BLaER1 (cell line): ENCODE results near the gene SYT3.
A peak's percentile ranks its signal among the peaks of the same experiment; 100 is the strongest.

Experiments
- H3K27ac ChIP-seq: shearing (Covaris generic); formaldehyde crosslinking; 2 replicates; pipeline ENCODE4 v1.8.1; 2022
- H3K27me3 ChIP-seq: shearing (Covaris generic); formaldehyde crosslinking; 2 replicates; pipeline ENCODE4 v1.8.1; 2022
- H3K36me3 ChIP-seq: shearing (Covaris generic); formaldehyde crosslinking; 2 replicates; pipeline ENCODE4 v1.8.1; 2022
- H3K4me1 ChIP-seq: shearing (Covaris generic); formaldehyde crosslinking; 2 replicates; pipeline ENCODE4 v1.8.1; 2022
- H3K4me2 ChIP-seq: shearing (Covaris generic); formaldehyde crosslinking; 2 replicates; pipeline ENCODE4 v1.8.1; 2022
- H3K4me3 ChIP-seq: shearing (Covaris generic); formaldehyde crosslinking; 2 replicates; pipeline ENCODE4 v1.8.1; 2022
- H3K9ac ChIP-seq: shearing (Covaris generic); formaldehyde crosslinking; 2 replicates; pipeline ENCODE4 v1.8.1; 2022
- H3K9me3 ChIP-seq: shearing (Covaris generic); formaldehyde crosslinking; 2 replicates; pipeline ENCODE4 v1.8.1; 2022
- H4K20me1 ChIP-seq: shearing (Covaris generic); formaldehyde crosslinking; 2 replicates; pipeline ENCODE4 v1.8.1; 2022
- Cebpa-rat ChIP-seq: shearing (Covaris generic); IDR thresholded peaks from 2 replicates; pipeline ENCODE4 v1.8.1; 2022

SYT3 gene

GRCh38 chr19:50670102-50670380 is 30.4 kb upstream of the SYT3 start:
- H3K27me3 ChIP-seq: peaks cover 40% of the 10 kb centered on the region
- H3K4me3 ChIP-seq: no peak overlapping the region
- H3K9ac ChIP-seq: no peak overlapping the region
- no peak for TF ChIP-seq Cebpa-rat
- H3K4me1 ChIP-seq: peaks cover 7% of the 10 kb centered on the region
- peaks cover 53% of the 10 kb centered on the region for H3K36me3 ChIP-seq
- H4K20me1 ChIP-seq: peaks cover 90% of the 10 kb centered on the region
- H3K27ac ChIP-seq: no peak overlapping the region
- H3K9me3 ChIP-seq: no peaks in the 10 kb centered on the region
- H3K4me2 ChIP-seq: no peak overlapping the region

DNA sequence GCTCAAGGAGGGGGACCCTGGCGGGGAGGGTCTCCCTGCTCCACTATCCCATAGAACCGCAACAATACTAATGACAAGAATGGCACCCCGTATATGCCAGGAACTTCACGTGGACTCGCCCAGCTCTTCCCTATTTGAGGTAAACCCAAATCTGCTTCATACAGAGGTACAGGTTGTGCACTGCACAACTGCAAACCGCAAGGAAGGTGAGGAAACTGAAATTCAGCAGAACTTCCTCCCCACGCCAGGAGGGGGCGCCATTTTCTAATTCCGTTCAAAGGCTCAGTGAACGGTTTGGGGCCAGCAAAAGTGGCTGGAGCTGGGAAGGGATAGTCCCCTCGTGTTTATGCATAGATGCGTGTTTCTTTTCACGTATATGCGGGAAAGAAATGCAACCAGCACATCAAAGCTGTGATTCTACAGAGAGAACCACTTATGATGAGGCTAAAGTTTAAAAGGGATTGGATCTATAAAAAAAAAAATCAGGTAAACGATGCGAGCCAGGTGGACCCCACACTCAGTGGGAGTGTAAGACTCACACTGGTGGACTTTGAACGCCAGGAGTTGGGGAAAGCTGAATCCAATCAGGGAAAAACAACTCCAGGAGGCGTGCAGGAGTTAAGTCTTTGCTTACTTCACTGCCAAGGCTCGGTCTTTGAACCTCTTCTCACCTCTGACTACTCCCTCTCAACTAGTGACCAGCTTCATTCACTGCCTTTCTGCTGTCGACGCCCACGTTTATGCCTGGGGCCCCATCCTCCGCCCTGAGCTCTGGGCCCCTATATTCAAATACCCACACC is 29.8 kb upstream of the SYT3 start:
- Histone ChIP-seq H3K27me3 (peaks cover 41% of the 10 kb centered on the region), H3K4me2 (no peak overlapping the region), H3K27ac (no peak overlapping the region), H3K4me3 (no peak overlapping the region), H3K4me1 (peaks cover 7% of the 10 kb centered on the region), H3K36me3 (peaks cover 51% of the 10 kb centered on the region), H3K9ac (no peak overlapping the region), H4K20me1 (peaks cover 90% of the 10 kb centered on the region), H3K9me3 (no peaks in the 10 kb centered on the region; the same call in 1 of the 2 replicates)
- no peak for TF ChIP-seq Cebpa-rat

DNA sequence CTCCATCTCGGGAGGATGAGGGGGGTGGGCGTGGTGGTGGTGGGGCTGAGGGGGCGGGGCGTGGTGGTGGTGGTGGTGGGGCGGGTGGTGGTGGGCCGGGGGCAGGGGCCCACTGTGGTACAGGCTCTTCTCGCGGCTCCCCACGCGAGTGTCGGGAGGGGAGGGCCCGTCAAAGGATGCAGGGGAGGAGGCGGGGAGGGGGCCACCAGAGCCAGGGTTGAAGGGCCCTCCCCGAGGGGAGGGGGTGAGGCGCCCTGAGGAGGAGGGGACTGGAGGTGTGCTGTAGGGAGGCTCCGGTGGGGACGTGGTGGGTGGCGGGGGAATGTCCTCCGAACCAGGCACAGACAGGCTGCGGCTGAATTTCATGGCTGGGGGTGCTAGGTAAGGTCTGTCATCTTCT is 29.2 kb upstream of the SYT3 start:
- TF ChIP-seq Cebpa-rat: no peak
- H3K27ac ChIP-seq: no peak overlapping the region
- H3K36me3 ChIP-seq: peaks cover 45% of the 10 kb centered on the region
- H3K4me2 ChIP-seq: no peak overlapping the region
- peaks cover 90% of the 10 kb centered on the region for H4K20me1 ChIP-seq
- no peaks in the 10 kb centered on the region; the same call in 1 of the 2 replicates for H3K9me3 ChIP-seq
- peaks cover 7% of the 10 kb centered on the region for H3K4me1 ChIP-seq
- peaks cover 41% of the 10 kb centered on the region for H3K27me3 ChIP-seq
- no peak overlapping the region for H3K9ac ChIP-seq
- H3K4me3 ChIP-seq: no peak overlapping the region

GRCh38 chr19:50668416-50668815 is 28.7 kb upstream of the SYT3 start:
- TF ChIP-seq Cebpa-rat: no peak
- Histone ChIP-seq H3K9ac (no peak overlapping the region), H3K4me2 (no peak overlapping the region), H3K27me3 (peaks cover 41% of the 10 kb centered on the region), H3K27ac (no peak overlapping the region), H4K20me1 (peaks cover 90% of the 10 kb centered on the region), H3K4me1 (peaks cover 7% of the 10 kb centered on the region), H3K36me3 (peaks cover 44% of the 10 kb centered on the region), H3K4me3 (no peak overlapping the region), H3K9me3 (no peaks in the 10 kb centered on the region; the same call in 1 of the 2 replicates)

GRCh38 chr19:50667759-50668231 is 28.1 kb upstream of the SYT3 start:
- H3K4me3 ChIP-seq: no peak overlapping the region
- H3K27ac ChIP-seq: no peak overlapping the region
- H3K36me3 ChIP-seq: peaks cover 37% of the 10 kb centered on the region
- TF ChIP-seq Cebpa-rat: no peak
- peaks cover 41% of the 10 kb centered on the region for H3K27me3 ChIP-seq
- H4K20me1 ChIP-seq: peaks cover 90% of the 10 kb centered on the region
- peaks cover 7% of the 10 kb centered on the region for H3K4me1 ChIP-seq
- H3K9ac ChIP-seq: no peak overlapping the region
- H3K4me2 ChIP-seq: no peak overlapping the region
- H3K9me3 ChIP-seq: no peaks in the 10 kb centered on the region; the same call in 1 of the 2 replicates

DNA sequence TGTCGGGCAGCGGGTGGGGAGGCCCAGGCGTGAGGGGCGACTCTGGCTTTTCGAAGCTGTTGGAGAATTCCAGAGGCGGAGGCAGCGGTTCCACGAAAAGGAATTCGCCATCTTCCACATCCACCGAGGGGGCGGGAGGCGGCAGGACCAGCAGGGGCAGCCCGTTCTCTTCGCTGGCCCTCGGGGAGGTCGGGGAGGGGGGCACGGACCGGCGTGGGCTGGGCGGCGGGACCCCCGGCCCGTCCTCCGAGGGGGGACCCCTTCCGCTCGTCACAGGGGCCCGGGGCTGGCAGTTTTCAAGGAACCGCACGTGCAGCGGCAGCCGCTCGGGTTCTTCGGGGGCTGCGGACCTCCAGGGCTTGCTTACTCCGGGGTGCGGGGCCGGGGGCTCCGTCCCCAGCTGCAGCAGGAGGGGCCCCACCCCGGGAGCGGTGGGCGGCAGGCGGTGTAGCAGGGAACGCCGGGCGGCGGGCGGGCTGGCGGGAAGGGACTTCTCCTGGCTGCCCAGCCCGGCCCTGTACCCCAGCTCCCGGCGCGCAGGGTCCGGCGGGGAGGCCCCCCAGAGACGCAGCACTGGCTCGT is 27.6 kb upstream of the SYT3 start:
- H3K9ac ChIP-seq: no peak overlapping the region
- no peaks in the 10 kb centered on the region; the same call in 1 of the 2 replicates for H3K9me3 ChIP-seq
- peaks cover 92% of the 10 kb centered on the region for H4K20me1 ChIP-seq
- H3K27ac ChIP-seq: no peak overlapping the region
- TF ChIP-seq Cebpa-rat: no peak
- H3K4me3 ChIP-seq: no peak overlapping the region
- peaks cover 35% of the 10 kb centered on the region for H3K36me3 ChIP-seq
- peaks cover 9% of the 10 kb centered on the region for H3K4me1 ChIP-seq
- H3K27me3 ChIP-seq: peaks cover 41% of the 10 kb centered on the region
- H3K4me2 ChIP-seq: no peak overlapping the region

DNA sequence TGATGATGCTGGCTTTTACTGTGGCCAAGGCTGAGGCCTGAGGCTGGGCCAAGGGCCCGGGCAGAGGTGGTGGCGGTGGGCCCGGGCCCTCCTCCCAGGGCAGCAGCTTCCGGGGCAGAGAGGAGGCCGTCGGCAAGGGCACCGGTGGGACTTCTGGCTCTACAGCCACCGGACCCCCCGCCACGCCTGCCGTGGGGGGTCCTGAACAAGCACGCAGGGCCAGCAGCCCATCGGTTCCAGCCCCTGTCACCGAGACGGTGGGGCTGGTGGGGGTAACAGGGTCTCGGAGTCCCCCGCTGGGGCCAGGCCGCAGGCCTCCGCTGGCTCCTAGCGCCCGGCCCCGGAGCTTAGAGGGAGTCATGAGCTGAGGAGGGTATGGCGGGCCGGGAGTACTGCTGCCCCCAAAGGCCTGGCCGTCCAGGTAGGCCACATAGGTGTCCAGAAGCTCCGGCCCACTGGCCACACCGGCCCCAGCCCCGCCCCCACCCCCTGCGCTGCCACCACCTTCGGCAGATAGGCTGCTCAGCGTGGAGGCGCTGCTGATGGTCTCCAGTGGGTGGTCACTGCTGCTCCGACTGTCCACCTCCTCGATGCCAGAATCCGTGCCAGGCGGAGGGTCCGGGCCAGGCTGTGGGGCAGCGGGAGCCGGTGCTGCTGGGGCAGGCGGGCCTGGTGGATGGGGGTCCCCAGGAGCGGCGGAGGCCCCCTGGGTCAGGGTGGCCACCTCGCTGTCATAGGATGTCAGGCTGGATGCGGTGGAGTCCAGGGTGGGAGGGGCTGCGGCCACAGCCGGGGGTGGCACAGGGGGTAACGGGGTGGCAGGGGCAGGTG is 26.9 kb upstream of the SYT3 start:
- Histone ChIP-seq H3K27ac (no peak overlapping the region), H3K4me3 (no peak overlapping the region), H4K20me1 (peaks cover 95% of the 10 kb centered on the region), H3K4me2 (peak overlapping the region; percentile 53), H3K9me3 (no peaks in the 10 kb centered on the region; the same call in 1 of the 2 replicates), H3K4me1 (peaks cover 14% of the 10 kb centered on the region), H3K9ac (no peak overlapping the region), H3K36me3 (peaks cover 35% of the 10 kb centered on the region), H3K27me3 (peaks cover 41% of the 10 kb centered on the region)
- TF ChIP-seq Cebpa-rat: no peak

- peaks cover 41% of the 10 kb centered on the region for H3K27me3 ChIP-seq
- no peak overlapping the region for H3K9ac ChIP-seq
- H3K9me3 ChIP-seq: no peaks in the 10 kb centered on the region; the same call in 1 of the 2 replicates
- no peak overlapping the region for H3K4me3 ChIP-seq
- peaks cover 33% of the 10 kb centered on the region for H3K4me1 ChIP-seq
- peaks cover 91% of the 10 kb centered on the region for H4K20me1 ChIP-seq
- no peak for TF ChIP-seq Cebpa-rat
- H3K27ac ChIP-seq: no peak overlapping the region
- H3K36me3 ChIP-seq: peaks cover 29% of the 10 kb centered on the region
- H3K4me2 ChIP-seq: no peak overlapping the region
Measured at GRCh38 chr19:50664204-50664603, 24.5 kb upstream of the SYT3 start.

DNA sequence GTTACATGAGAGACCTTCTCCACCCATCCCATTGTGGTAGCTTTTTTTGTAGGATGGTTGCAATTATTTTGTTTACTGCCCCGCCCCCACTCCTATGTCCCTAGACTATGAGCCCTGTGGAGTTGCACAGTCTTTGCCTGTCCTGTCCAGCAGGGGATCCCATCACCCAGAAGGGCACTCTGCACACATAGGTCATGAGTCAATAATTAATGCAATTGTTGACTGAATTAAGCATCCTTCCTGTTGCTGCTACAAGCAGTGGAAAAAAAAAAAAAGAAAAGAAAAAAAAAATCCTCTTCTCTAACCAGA is 23.8 kb upstream of the SYT3 start:
- Histone ChIP-seq H3K4me3 (no peak overlapping the region), H4K20me1 (peaks cover 85% of the 10 kb centered on the region), H3K9me3 (no peaks in the 10 kb centered on the region; the same call in 1 of the 2 replicates), H3K27me3 (peaks cover 35% of the 10 kb centered on the region), H3K4me2 (no peak overlapping the region), H3K9ac (no peak overlapping the region), H3K4me1 (peaks cover 33% of the 10 kb centered on the region), H3K36me3 (peaks cover 23% of the 10 kb centered on the region), H3K27ac (no peak overlapping the region)
- no peak for TF ChIP-seq Cebpa-rat
